DMS 273 (cell line): ENCODE results near the gene IL1RAP.

Experiments used
- DNase-seq: peaks from one replicate; lab custom pipeline; 2025; ENCODE audit not compliant: unreplicated experiment; lab: John Stamatoyannopoulos, UW

IL1RAP gene

GRCh38 chr3:190541008-190541407 is 27.1 kb downstream of the IL1RAP start:
- DNase-seq = no peak

- no peak for DNase-seq
Measured at GRCh38 chr3:190541560-190541959, 27.7 kb downstream of the IL1RAP start.

GRCh38 chr3:190542846-190543245 is 29.0 kb downstream of the IL1RAP start:
- DNase-seq = no peak

GRCh38 chr3:190543671-190544070 is 29.8 kb downstream of the IL1RAP start:
- DNase-seq = no peak

- no peak for DNase-seq
Measured at GRCh38 chr3:190545191-190545590, 31.3 kb downstream of the IL1RAP start.

- no peak for DNase-seq
Measured at GRCh38 chr3:190546881-190547510, 33.1 kb downstream of the IL1RAP start.

GRCh38 chr3:190548031-190548656 is 34.3 kb downstream of the IL1RAP start:
- DNase-seq = no peak

GRCh38 chr3:190552021-190552420 is 38.1 kb downstream of the IL1RAP start:
- DNase-seq = no peak

- DNase-seq = no peak
Measured at GRCh38 chr3:190552969-190553759, 39.3 kb downstream of the IL1RAP start.

- DNase-seq = no peak
Measured at GRCh38 chr3:190554197-190554596, 40.3 kb downstream of the IL1RAP start.

- no peak for DNase-seq
Measured at GRCh38 chr3:190556351-190556750, 42.5 kb downstream of the IL1RAP start.

- no peak for DNase-seq
Measured at GRCh38 chr3:190557296-190557695, 43.4 kb downstream of the IL1RAP start.

- DNase-seq = no peak
Measured at GRCh38 chr3:190558316-190558715, 44.4 kb downstream of the IL1RAP start.

GRCh38 chr3:190558796-190559195 is 44.9 kb downstream of the IL1RAP start:
- no peak for DNase-seq

- no peak for DNase-seq
Measured at GRCh38 chr3:190560013-190560895, 46.4 kb downstream of the IL1RAP start.

GRCh38 chr3:190562866-190563510 is 49.1 kb downstream of the IL1RAP start:
- no peak for DNase-seq

GRCh38 chr3:190564175-190564574 is 50.3 kb downstream of the IL1RAP start:
- DNase-seq = no peak

- DNase-seq = peak; percentile 65
Measured at GRCh38 chr3:190566043-190566933, 52.4 kb downstream of the IL1RAP start.

GRCh38 chr3:190568036-190568435 is 54.2 kb downstream of the IL1RAP start:
- DNase-seq = no peak

GRCh38 chr3:190574473-190574872 is 60.6 kb downstream of the IL1RAP start:
- DNase-seq = no peak
